Endothelial cell of umbilical vein (primary cell): ENCODE results near the gene SLC12A6. TPM values are rescaled to one million over a fixed set of nuclear protein-coding genes. Genes with fewer than 3 reads are reported as not detected.

Experiments
- BruUV-seq: library from RNA; stranded (reverse); fragments of 400-500 nt; replicated peaks from 2 replicates; lab custom pipeline; 2021; lab: Mats Ljungman, UMichigan
- CTCF ChIA-PET: fragments of 300-600, 350-600 bp; sonication (Branson Sonifier 250); formaldehyde crosslinking; loops from one replicate; lab custom pipeline; 2021; ENCODE audit warnings: antibody characterized with exemption, inconsistent platforms; lab: Charles Lee
- POLR2A ChIA-PET: fragments of 300-600, 350-600 bp; sonication (Branson Sonifier 250); formaldehyde crosslinking; loops from one replicate; lab custom pipeline; 2021; ENCODE audit warnings: antibody characterized with exemption, inconsistent platforms; lab: Charles Lee
- DNase-seq: peaks from one replicate; pipeline ENCODE4 v3.0.0-alpha.2; 2011; ENCODE audit warnings: low read depth, low spot score
- FAIRE-seq: peaks from 2 replicates; lab custom pipeline; 2011; peaks lifted over from hg19 to GRCh38; lab: Jason Lieb, UNC
- H2AFZ ChIP-seq: 2 replicates; pipeline ENCODE4 v1.6.0; 2012; ENCODE audit warnings: low read depth, low read length, control low read depth, inconsistent platforms
- H3K27ac ChIP-seq: 2 replicates; pipeline ENCODE4 v1.5.1; 2011; ENCODE audit warnings: low read depth, mild to moderate bottlenecking, control low read depth, low read length, moderate library complexity; ENCODE audit not compliant: insufficient read depth
- H3K27me3 ChIP-seq, 2 experiments: 2 replicates each; pipeline versions ENCODE4 v1.6.0 to v1.6.1; 2011; ENCODE audit warnings: low read length in 2 of 2, mixed read lengths in 1 of 2; ENCODE audit not compliant: control insufficient read depth in 2 of 2, insufficient read depth in 2 of 2
- H3K36me3 ChIP-seq, 2 experiments: 2 replicates in 1 of 2; 3 replicates in 1 of 2; pipeline ENCODE4 v1.5.1; 2011; ENCODE audit warnings: low read length in 2 of 2, mild to moderate bottlenecking in 1 of 2, moderate library complexity in 1 of 2; ENCODE audit not compliant: control insufficient read depth in 2 of 2, insufficient read depth in 2 of 2; ENCODE audit errors: extremely low read depth in 1 of 2
- H3K4me1 ChIP-seq: 3 replicates; pipeline ENCODE4 v1.5.1; 2011; ENCODE audit warnings: mild to moderate bottlenecking, low read length; ENCODE audit not compliant: control insufficient read depth, insufficient read depth; ENCODE audit errors: extremely low read depth
- H3K4me2 ChIP-seq: 2 replicates; pipeline ENCODE4 v1.6.1; 2011; ENCODE audit warnings: low read length, control low read depth, mixed read lengths; ENCODE audit not compliant: insufficient read depth
- H3K4me3 ChIP-seq, 3 experiments: fragments of 200-600 bp in 1 of 3; sonication (generic), shearing (Covaris generic) in 1 of 3; replicated peaks in 1 of 3; 2 replicates each; pipeline ENCODE4 v1.5.1; 2011 to 2016; ENCODE audit warnings: control low read depth in 3 of 3, low read length in 3 of 3, mild to moderate bottlenecking in 2 of 3, inconsistent platforms in 1 of 3, low read depth in 1 of 3, moderate library complexity in 1 of 3; ENCODE audit not compliant: insufficient read depth in 1 of 3
- H3K79me2 ChIP-seq: 2 replicates; pipeline ENCODE4 v1.6.0; 2012; ENCODE audit warnings: low read length, inconsistent platforms; ENCODE audit not compliant: control insufficient read depth, insufficient read depth
- H3K9ac ChIP-seq: replicated peaks from 2 replicates; pipeline ENCODE3; 2011; ENCODE audit warnings: low read length, control low read depth; ENCODE audit not compliant: insufficient read depth; ENCODE audit errors: extremely low read depth
- H3K9me1 ChIP-seq: replicated peaks from 3 replicates; pipeline ENCODE4 v1.6.0; 2011; ENCODE audit warnings: mild to moderate bottlenecking, low read length; ENCODE audit not compliant: control insufficient read depth, insufficient read depth; ENCODE audit errors: extremely low read depth
- H3K9me3 ChIP-seq: replicated peaks from 2 replicates; pipeline ENCODE4 v1.5.1; 2012; ENCODE audit warnings: low read length, inconsistent platforms; ENCODE audit not compliant: control insufficient read depth, insufficient read depth
- H4K20me1 ChIP-seq: replicated peaks from 2 replicates; pipeline ENCODE3; 2011; ENCODE audit warnings: mild to moderate bottlenecking, low read length; ENCODE audit not compliant: control insufficient read depth, insufficient read depth; ENCODE audit errors: extremely low read depth
- EZH2 ChIP-seq: IDR thresholded peaks from 2 replicates; pipeline ENCODE4 v1.6.1; 2012; ENCODE audit warnings: borderline replicate concordance, low read depth, mild to moderate bottlenecking, moderate library complexity, low read length, inconsistent platforms; ENCODE audit not compliant: severe bottlenecking
- FOS ChIP-seq: IDR thresholded peaks from 2 replicates; pipeline ENCODE4 v1.6.1; 2011; ENCODE audit warnings: mild to moderate bottlenecking, low read length, moderate library complexity, borderline replicate concordance; ENCODE audit not compliant: insufficient read depth
- JUN ChIP-seq: IDR thresholded peaks from 2 replicates; pipeline ENCODE4 v1.6.1; 2011; ENCODE audit warnings: borderline replicate concordance, low read depth; ENCODE audit not compliant: insufficient read length, insufficient read depth
- POLR2A ChIP-seq: IDR thresholded peaks from 2 replicates; pipeline ENCODE4 v1.6.1; 2012; ENCODE audit warnings: low read depth, mild to moderate bottlenecking, control low read depth, low read length
- dilution Hi-C: fragments of 300-500 bp; cut with MboI; formaldehyde crosslinking; loops from one replicate; pipeline ENCODE4 v1.15.0; 2019; ENCODE audit warnings: low sequenced_read_pairs; ENCODE audit not compliant: extremely low pct_ligation_motif_present
- intact Hi-C: fragments of 100-400 bp; cut with micrococcal nuclease; formaldehyde crosslinking; loops from one replicate; pipeline ENCODE4 v1.10.0; 2022
- polyA plus RNA-seq, 4 experiments: library from polyadenylated mRNA; depleted of rRNA in 3 of 4; stranded (reverse) in 3 of 4; unstranded in 1 of 4; fragments of >200 nt; gene quantifications; 2 replicates each; pipeline versions ENCODE4 v1.2.1 to v1.2.3, GENCODE V29; 2011 to 2012; ENCODE audit warnings: missing spikeins in 1 of 4
- total RNA-seq: library from RNA; stranded (reverse); gene quantifications from 2 replicates; pipeline ENCODE4 v1.2.3, GENCODE V29; 2021
- TF ChIP-seq, protein P1 (sequence below): IDR thresholded peaks from 2 replicates; pipeline ENCODE4 v1.6.1; 2011; ENCODE audit not compliant: insufficient read depth, insufficient read length
- TF ChIP-seq, protein P2 (sequence below), 2 donors: IDR thresholded peaks; 1 replicate in 1 of 2; 2 replicates in 1 of 2; pipeline ENCODE4 v1.5.1; 2011; ENCODE audit warnings: low read length in 2 of 2, mild to moderate bottlenecking in 2 of 2, moderate library complexity in 2 of 2, control low read depth in 1 of 2, inconsistent platforms in 1 of 2, low read depth in 1 of 2; ENCODE audit not compliant: insufficient read depth in 1 of 2; ENCODE audit errors: extremely low read depth in 1 of 2

SLC12A6 gene
- total and polyA plus RNA-seq, 2 donors (not counting 3 experiments of a cell fraction or from before 2014, with no cell fraction given): 21.4 to 27.1 TPM

DNA sequence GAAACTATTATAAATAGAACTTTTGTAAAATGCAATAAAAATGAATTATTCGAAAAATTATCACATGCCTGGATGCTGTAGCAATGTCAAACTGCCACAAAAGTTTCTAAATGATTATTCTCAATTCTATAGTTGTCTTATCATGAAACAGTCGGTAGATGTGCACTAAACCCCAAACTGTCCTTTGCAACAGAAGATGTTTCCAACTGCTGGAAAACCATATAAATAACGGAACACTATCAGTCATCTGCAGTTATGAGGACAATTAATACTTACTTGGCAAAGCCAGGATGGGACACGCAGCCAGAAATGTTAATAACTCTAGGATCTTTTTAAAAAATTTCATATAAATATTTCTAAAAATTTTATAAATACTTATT, 95.3 kb downstream of the SLC12A6 start:
- Histone ChIP-seq H3K27ac (no peak overlapping the region), H3K4me3 (no peak overlapping the region), H2AFZ (no peak overlapping the region), H4K20me1 (no peaks in the 10 kb centered on the region), H3K36me3 (peaks cover 1 to 5% of the 10 kb centered on the region in 2 experiments), H3K27me3 (no peaks in the 10 kb centered on the region), H3K4me2 (no peak overlapping the region), H3K9ac (no peak overlapping the region), H3K79me2 (no peaks in the 10 kb centered on the region), H3K9me1 (no peaks in the 10 kb centered on the region), H3K4me1 (peaks cover 21% of the 10 kb centered on the region), H3K9me3 (no peaks in the 10 kb centered on the region)
- DNase-seq (no peak), FAIRE-seq (no peak)
- ChIA-PET POLR2A (no interaction called here), CTCF (interaction anchor here (0.8 to 5.6 kb wide), 9 partner anchors 9 to 346 kb away, joined by 3 to 77 read pairs (median 4); partner anchors contain the start of genes LPCAT4 and SLC12A6)
- TF ChIP-seq, protein P1, sequence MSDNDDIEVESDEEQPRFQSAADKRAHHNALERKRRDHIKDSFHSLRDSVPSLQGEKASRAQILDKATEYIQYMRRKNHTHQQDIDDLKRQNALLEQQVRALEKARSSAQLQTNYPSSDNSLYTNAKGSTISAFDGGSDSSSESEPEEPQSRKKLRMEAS: no peak
- TF ChIP-seq POLR2A (no peak), FOS (no peak), JUN (no peak), EZH2 (no peak)
- no TSS peak for BruUV-seq
- intact Hi-C loops: no loop called here
- dilution Hi-C loops: no loop called here

DNA sequence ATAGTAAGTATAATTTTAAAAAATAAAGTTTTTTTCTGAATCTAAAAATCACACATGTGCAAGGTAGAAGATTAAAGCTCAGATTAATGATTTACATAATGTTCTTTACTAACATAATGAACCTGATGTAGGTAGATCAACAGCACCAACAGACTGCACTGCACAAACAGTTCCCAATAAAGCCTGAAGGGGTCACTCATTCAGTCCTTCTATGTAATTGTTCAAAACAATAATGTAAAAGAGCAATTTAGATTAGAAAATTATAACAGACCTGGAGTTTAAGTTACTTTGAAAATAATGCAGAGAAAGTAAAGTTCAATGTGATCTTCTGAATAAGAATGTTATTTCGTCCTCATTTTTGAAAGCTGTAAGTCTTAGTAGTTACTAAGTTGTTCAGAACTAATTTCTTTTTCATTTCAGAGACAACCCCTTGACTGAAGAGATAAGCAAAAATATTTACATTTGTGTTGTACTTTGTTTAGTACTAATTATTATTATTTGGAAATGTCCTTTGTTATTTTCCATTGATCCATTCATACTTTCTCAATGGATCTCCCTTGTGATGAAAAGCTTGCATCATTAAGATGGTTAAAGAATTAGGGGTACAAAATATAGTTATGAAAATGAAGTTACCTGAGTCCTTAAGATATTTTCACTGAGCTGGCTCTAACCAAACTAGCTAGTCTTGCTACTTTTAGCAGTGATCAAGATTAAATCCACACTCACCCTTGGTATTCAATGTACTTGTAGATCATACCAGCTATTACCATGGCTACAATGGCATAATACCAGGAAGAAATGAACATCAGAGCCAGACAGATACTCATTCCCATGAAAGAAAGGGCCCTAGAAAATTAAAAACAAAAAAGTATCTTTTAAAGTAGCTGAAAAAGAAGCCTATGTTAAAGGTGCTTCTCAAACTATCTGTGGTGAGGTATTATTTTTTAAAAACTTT, 95.9 kb downstream of the SLC12A6 start:
- no TSS peak for BruUV-seq
- Histone ChIP-seq H2AFZ (no peak overlapping the region), H3K4me1 (peaks cover 21% of the 10 kb centered on the region), H3K27ac (no peak overlapping the region), H4K20me1 (no peaks in the 10 kb centered on the region), H3K9me1 (no peaks in the 10 kb centered on the region), H3K9me3 (no peaks in the 10 kb centered on the region), H3K4me3 (no peak overlapping the region), H3K79me2 (no peaks in the 10 kb centered on the region), H3K36me3 (peaks cover 4 to 5% of the 10 kb centered on the region in 2 experiments), H3K9ac (no peak overlapping the region), H3K27me3 (no peaks in the 10 kb centered on the region), H3K4me2 (no peak overlapping the region)
- intact Hi-C loops: loop anchor here (1.0 to 2.0 kb wide), 2 partner anchors 93 to 347 kb away; no protein-coding TSS in a partner anchor
- dilution Hi-C loops: no loop called here
- ChIA-PET POLR2A (no interaction called here), CTCF (interaction anchor here (0.6 to 5.6 kb wide), 20 partner anchors 10 to 346 kb away, joined by 3 to 77 read pairs (median 4); partner anchors contain the start of genes GOLGA8B, LPCAT4, NOP10 and SLC12A6)
- FAIRE-seq: no peak
- peak; percentile 67 for DNase-seq
- TF ChIP-seq JUN: no peak
- TF ChIP-seq, protein P2, sequence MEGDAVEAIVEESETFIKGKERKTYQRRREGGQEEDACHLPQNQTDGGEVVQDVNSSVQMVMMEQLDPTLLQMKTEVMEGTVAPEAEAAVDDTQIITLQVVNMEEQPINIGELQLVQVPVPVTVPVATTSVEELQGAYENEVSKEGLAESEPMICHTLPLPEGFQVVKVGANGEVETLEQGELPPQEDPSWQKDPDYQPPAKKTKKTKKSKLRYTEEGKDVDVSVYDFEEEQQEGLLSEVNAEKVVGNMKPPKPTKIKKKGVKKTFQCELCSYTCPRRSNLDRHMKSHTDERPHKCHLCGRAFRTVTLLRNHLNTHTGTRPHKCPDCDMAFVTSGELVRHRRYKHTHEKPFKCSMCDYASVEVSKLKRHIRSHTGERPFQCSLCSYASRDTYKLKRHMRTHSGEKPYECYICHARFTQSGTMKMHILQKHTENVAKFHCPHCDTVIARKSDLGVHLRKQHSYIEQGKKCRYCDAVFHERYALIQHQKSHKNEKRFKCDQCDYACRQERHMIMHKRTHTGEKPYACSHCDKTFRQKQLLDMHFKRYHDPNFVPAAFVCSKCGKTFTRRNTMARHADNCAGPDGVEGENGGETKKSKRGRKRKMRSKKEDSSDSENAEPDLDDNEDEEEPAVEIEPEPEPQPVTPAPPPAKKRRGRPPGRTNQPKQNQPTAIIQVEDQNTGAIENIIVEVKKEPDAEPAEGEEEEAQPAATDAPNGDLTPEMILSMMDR (IDR thresholded peaks at IDR 0.05; ENCODE audit: extremely low read depth in 1 of 2, insufficient read depth in 1 of 2, low read depth in 1 of 2, low read length in 2 of 2): peak; percentile 47 to 51
